Kidney capillary endothelial cell (primary cell): ENCODE data around the gene TRIM2.
A peak's percentile ranks its signal among the peaks of the same experiment; 100 is the strongest.

Experiments
- DNase-seq: peaks from one replicate; pipeline ENCODE4 v3.0.0-alpha.2; 2018; ENCODE audit warnings: low spot score

TRIM2 gene

GRCh38 chr4:153222707-153223426 is 18.6 kb downstream of the TRIM2 start:
- DNase-seq: peak; percentile 42

DNA sequence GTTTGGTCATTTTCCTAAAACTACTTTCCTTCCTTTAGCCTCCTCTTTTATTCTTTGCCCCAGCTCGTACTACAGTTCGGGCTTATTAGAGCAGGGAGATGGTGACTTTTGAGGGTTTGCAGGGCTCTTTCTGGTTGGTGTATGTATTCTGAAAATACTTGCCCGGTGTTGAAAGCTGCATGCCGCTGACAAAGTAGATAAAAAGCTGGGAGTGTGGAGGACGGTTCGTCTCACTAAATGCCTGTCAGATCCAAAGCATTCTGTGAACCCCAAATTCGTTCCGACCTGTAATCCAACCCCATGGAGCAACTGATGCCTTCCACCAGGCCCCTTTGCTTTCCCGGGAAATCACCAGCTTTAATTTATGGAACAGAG is 19.2 kb downstream of the TRIM2 start:
- no peak for DNase-seq

DNA sequence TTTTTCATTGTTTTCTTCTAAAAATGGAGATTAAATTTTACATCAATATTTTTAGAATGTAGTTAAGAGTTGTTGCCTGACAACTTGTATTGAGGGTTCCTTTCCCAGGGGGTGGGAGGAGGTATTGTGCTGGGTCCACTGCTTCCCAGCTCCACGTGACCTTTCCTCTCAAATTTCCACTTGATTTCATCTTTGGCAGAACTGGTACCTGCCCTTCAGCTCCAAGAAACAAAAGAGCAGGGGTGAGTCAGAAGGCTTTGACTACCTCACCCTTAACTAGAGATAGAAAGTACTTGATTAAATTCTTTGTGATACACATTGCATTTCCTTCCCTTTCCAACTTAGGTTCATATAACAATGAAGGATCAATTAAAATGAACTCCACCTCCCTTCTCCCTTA is 19.7 kb downstream of the TRIM2 start:
- DNase-seq: peak; percentile 42

DNA sequence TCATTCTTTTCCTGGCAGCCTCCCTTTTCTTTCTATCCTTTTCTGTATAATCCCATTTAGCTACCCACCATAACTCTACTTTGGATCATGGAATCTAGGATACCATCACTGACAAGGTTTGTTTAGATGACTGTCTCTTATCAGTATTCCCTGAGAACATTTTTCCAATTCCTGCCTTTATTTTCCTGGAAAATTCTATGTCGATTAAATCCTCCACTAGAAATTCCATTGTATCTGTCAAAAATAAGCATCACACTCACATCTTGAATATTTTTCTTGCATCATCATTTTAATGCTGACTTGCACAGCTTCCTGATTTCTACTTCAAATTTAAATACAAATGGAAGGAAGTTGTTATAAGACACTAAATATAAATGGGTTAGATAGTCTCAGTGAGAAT is 20.2 kb downstream of the TRIM2 start:
- DNase-seq: no peak

GRCh38 chr4:153227469-153228075 is 23.3 kb downstream of the TRIM2 start:
- no peak for DNase-seq

- no peak for DNase-seq
Measured at GRCh38 chr4:153228512-153229140, 24.4 kb downstream of the TRIM2 start.

DNA sequence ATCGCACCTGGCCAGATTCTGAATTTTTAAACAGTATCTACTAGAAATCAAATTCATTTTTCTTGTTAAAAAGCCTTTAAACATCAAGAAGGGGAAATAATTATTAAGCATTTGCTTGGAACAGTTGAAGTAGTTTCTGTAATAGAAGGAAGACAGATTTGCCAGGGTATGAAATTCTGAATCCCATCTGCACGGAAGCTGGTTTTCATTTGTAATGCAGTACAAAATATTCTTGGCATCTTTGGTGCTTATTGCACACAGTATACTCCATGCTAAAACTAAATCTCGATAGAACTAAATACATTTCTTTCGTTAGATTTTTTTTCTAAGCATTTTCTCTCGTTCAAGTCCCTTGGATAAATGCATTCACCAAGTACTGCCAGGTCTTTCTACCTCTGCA is 25.3 kb downstream of the TRIM2 start:
- DNase-seq: no peak

DNA sequence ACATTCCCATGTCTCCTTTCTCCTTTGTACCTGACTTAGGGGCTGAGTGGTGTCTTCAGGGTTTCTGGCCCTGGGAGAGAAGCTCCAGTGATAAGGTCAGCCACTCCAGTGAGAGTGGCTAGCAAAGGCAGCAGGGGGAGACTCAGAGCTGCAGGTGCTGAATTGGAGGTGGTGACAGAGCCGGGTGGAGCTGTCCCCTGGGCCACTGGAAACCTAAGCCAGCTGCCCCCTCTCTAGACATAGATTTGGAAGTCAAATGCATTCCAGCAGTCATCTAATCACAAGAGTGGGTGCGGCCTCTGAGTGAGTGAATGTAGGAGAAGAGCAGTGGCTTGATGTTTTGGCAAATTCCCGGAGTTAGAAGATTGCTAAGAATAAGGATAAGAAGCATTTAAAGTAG is 28.5 kb downstream of the TRIM2 start:
- DNase-seq: no peak

DNA sequence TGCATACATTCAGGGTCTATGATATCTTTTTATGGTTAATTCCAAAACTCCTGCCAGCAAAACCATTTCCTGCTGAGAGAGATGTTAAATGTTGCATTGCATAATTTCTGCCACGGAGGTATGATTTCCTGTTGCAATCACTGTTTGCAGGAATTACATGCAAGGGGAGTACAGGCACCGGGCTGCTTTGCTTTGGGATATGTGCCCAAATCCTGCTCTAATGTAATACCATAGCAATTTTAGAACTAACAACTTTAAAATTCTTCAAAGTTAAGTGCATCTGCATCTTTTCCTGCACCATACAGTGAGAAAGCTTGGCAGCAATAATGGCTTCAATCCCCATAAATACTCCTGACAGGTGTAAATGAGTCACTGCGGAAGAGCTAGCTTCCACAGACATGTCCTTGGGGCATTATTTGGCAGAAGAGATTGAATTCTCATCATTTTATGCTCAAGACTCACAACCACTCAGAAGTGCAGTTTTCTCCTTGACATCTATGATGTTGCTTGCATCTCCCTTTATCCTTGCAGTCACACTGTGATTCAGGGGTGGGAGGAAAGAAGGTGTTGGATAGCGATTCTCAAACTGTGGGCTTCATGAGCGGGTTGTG is 29.6 kb downstream of the TRIM2 start:
- DNase-seq: peak; percentile 66

DNA sequence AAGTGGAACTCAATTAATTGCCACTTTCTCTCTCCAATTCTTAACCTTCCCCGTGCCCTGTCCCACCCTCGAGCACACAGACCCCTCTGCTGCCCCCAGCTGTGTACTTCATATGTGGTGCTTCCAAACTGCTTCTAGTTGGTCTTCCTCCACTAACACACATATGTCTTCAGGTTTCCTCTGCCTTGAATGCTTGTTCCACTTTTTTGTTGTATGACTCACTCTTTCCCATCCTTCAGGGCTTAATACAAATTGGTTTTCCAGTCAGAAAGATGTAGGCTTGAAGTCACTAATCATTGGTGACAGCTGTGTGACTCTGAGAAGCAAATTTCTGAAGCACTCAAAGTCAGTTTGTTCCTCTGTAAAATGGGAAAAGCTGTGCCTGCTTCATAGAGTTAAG is 30.6 kb downstream of the TRIM2 start:
- peak; percentile 25 for DNase-seq

- DNase-seq: no peak
Measured at GRCh38 chr4:153238135-153238919, 34.1 kb downstream of the TRIM2 start.

GRCh38 chr4:153239409-153239808 is 35.2 kb downstream of the TRIM2 start:
- no peak for DNase-seq

- no peak for DNase-seq
Measured at GRCh38 chr4:153241295-153241694, 37.1 kb downstream of the TRIM2 start.

DNA sequence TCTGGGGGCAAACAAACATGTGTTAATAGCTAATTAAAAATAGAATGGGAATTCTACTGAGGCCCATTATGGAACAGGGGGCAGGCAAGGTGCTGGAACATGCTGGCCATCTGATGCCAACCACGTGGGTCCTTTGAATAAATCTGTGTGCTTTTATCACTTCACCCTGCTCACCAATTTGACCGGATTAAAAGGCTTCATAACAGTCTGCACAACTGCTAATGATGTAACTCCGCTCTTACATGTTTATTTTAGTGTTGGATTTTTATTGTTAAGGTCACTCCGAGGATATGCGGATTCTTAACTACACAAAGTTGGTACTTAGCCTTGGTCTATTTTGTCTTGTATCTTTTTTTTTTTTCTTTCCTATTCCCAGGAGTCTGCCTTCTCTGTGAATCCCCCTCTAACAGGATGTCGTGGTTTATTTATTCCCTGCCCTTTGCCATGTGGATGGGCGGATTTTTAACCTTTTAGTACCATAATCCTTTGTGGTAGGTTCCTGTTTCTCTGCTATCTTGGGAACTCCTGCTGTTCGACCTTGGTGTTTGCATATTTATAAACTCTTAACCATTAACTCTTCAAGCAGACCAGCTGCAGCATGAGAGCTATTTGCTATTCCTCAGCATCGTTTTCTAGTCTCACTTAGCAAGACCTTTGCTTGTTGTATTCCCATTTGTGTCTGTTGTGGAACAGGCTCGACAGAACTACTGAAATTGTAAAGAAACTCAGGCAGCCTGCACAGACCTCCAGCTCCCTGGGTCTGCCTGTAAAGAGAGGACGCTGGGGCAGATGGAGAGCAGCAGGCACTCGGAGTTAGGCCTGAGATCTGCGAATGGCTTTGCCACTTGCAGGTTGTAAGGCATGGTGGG is 38.0 kb downstream of the TRIM2 start:
- DNase-seq: no peak

- DNase-seq: no peak
Measured at GRCh38 chr4:153242839-153243324, 38.6 kb downstream of the TRIM2 start.

DNA sequence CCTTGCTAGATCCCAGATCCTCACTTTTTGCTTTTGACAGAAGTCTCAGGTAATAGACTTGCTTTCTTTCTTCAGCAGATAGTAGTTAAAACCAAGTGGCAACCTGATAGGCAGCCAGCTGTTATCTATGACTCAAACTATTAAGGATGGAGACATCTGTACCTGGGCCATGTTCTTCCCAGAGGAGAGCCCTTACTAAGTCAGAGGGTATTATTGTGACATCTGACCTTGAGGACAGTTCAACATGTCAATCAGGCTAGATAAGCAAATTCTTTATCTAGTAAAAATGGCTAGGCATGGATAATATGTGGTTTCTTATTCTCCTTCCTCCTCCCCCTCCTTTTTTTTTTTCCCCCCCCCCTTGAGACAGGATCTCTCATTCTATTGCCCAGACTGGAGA is 39.2 kb downstream of the TRIM2 start:
- DNase-seq: no peak

GRCh38 chr4:153244969-153245368 is 40.7 kb downstream of the TRIM2 start:
- DNase-seq: no peak

DNA sequence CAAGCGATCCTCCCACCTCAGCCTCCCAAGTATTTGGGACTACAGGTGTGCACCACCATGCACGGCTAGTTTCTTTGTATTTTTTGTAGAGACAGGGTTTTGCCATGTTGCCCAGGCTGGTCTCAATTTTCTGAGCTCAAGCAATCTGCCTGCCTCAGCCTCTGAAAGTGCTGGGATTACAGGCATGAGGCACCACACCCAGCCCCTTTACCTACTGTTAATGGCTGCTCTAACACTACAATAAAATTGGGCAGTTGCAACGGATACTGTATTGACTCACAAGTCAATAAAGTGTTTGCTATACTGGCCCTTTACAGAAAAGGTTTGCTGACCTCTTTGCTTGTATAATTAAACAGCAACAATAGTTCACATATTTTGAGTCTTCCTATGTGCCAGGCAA is 41.5 kb downstream of the TRIM2 start:
- no peak for DNase-seq

- no peak for DNase-seq
Measured at GRCh38 chr4:153246446-153247115, 42.3 kb downstream of the TRIM2 start.

GRCh38 chr4:153247116-153247490 is 42.9 kb downstream of the TRIM2 start:
- no peak for DNase-seq
